Stimulated activated CD4-positive, alpha-beta T cell treated with anti-CD3 and anti-CD28 coated beads, Interleukin-12 subunit alpha, Interleukin-12 subunit beta, amount 100 ng/mL, for 4 hours (primary cell): ENCODE measurements around the gene SLC19A1.
"Not testable (repeated sequence)": the region's sequence is repeated elsewhere in the genome, so short reads cannot be mapped to it uniquely, and the experiment has no call there.

ENCODE experiments used
- DNase-seq: peaks from one replicate; pipeline ENCODE4 v3.0.0-alpha.2; 2020

Gene SLC19A1

DNA sequence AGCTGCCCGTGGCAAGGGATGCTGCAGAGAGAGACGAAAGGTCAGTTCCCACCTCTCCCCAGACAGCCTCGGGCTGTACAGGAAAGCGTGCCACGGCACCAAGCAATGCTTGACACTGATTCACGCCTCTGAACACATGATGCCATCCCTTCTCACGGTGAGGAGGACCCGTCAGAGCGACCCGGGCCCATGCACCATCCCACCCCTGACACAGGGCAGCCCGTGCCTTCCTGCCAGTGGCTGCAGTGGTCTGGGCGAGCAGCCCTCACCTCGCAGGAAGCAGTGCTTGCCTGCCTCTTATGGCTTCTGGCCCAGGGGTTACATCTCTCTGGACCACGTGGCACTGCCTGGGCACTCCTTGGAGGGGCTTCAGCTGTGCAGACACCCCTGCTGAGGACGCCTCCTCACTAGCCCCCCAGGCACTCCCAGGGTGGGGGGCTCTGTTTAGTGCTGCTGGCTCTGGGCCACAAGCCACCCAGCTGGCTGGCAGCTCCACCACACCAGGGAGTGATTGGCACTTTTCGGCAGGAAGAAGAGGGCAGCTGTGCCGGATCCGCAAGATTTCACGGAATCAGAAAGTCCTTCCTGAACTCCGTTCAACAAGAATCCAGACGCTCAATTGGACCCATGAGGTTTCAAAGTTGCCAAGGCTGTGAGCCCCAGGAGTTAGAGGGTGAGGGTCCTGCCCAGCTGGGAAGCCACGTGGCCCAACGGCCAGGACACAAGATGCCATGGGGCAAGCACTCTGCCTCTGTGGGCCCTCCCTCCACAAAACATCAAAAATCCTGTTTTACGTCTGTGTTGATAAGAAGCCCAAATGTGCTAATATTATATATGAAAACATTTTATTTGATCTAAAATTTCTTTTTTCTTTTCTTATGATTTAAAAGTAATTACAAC is 34.8 kb upstream of the SLC19A1 start:
- DNase-seq = no peak

DNA sequence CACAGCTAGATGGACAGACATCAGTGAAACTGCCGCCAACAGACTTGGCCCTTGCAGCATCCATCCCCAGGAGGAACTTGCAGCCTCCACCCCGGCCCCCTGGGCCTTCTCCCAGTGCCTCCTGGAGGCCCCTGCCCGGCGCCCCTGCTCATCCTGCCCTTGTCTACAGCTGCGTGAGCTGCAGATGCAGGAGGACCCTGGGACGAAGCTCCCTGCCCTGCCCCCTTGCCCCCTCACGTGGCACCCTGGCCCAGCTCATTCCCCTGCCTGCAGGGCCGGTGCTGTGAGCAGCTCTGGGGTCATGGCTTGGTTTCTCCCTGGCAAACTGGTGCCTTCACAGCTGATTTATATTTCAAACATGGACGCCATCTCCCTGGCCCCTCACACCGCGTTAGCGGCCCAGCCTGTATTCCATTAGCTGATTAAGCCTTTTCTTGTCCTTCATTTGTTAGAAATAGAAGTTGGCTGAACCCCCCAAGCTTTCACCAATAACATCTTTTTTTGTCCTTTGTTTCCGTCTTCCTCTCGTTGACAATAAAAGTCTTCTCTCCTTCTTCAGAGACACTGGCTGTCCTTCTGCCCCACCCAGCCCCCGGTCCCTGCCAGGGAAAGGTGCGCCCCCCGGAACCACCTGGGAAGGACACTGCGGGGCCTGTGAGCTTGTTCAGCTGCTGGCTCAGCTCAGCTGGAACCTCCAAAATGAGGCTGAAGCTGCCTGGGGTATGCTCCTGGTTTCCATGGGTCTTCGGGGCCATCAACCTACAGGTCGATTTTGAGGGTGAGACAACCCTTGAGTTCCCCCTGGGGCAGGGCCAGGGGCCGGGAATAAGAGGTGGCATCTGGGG is 34.0 kb upstream of the SLC19A1 start:
- DNase-seq = no peak

DNA sequence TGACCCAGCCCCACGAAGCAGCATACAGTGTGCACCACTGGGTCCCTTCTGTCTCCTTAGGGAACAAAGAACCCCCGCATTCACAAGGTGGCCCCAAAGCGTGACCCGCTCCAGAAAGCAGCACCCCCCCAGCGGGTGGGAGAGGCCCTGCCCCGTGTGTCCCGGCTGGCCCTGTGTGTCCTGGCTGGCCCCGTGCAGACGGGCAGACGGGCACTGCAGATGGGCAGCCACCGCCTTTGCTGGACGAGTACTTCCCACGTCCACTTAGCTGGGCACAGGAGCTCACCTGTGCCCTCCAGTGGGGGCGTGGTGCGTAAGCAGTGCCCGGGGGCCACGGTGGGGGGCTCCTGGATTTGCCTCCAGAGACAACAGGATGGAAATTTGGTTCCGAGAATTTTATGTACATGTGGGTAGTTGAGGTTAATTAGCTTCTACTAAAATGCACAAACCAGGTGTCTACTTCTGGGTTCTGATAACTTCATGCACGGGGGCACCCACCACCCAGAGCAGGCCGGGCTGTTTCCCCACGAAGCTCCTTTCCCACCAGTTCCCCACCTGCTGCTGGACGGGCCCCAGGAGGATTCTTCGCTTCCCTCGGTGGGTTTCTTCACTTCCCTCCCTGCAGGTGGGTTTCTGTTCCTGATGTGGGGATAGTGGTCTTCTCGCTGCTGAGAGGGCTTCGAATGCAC is 33.2 kb upstream of the SLC19A1 start:
- DNase-seq = no peak

DNA sequence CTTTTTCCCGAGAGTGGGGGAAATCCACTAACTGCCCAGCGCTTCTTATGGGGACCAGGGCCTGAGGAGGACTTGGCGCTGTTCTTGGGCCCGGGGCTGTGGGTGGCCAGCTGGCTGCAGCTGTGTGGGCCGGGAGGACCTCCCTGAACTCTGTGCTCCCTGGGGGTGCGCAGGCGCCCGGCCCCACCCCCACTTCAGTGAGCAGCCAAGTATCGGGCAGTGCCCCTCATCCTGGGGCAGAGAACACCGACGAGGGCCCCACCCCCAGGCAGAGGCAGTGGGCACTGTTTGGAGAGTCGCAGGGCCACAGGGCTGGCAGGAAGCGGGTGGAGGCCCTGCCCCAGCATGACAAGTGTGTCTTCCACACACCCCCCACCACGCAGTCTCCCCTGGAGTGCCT is 32.5 kb upstream of the SLC19A1 start:
- no peak for DNase-seq

DNA sequence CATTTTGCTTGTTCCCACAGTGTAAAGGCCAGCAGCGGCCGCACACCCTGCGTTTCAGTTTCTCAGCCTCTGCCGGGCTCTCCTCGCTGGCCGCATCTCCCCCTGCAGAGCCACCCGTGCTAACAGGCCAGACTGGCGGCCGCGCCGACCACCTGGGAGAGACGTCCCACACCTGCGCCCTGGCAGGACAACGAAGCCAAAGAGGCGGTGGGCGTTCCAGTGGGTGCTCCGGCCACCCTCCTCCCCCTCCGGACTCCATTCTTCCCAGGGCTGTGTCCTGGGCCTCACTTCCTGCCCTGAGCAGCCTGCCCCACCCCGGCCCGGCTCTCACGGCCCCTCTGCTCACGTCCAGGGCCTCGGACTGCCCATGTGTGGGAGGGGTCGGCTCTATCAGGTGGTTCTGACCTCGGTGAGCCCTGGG is 31.9 kb upstream of the SLC19A1 start:
- DNase-seq = no peak

DNA sequence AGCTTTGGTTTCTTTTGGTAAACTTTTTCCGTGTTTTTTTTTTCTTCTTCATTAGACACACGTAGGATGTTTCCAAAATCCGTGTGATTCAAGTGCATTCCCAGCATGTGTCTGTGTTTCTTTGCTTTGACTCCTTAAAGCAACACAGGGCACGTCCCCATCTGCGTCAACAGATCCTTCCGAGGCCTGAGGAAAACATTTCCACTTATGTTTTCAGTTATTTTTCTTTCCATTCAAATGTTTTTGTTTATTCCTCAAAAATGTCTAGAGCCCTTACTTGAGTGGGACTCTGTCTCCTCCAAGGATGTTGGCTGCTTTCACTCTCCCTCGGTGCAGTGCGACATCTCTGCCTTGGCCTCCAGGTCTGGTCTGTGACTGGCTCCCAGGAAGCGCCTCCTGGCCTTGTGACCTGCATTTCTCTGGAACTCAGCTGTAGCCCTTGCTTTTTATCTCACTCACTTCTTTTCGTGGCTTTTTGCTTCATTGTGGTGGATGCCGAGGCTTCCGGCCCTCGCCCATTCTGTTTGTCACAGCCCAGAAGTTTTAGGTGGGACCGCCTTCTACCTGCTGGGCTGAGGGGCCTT is 31.3 kb upstream of the SLC19A1 start:
- no peak for DNase-seq

DNA sequence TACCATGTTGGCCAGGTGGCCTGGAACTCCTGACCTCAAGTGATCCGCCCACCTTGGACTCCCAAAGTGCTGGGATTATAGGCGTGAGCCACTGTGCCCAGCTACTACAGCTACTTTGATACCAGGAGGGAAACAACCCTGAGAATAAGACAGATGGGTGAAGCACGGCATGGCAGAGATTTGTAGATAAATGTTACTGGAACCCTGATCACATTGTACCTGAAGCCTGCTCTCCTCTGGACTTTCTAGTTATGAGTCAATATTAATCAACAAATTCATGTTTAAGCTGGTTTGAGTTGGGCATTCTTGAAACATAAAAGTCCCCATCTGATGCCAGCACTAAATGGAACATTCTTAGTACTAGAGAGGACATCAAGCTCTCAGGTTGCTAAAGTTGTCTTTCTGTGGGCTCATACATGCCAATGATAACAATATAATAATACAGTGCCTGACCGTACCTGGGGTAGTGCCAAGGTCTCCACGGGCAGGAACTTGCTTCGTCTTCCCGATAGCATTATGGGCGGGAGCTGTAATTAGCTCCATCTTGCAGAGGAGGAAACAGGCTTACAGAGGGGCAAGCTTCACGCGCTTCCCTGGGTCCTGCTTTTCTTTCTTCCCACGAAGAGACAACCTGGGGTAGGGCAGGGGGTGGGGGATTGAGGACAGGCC is 30.7 kb upstream of the SLC19A1 start:
- no peak for DNase-seq

DNA sequence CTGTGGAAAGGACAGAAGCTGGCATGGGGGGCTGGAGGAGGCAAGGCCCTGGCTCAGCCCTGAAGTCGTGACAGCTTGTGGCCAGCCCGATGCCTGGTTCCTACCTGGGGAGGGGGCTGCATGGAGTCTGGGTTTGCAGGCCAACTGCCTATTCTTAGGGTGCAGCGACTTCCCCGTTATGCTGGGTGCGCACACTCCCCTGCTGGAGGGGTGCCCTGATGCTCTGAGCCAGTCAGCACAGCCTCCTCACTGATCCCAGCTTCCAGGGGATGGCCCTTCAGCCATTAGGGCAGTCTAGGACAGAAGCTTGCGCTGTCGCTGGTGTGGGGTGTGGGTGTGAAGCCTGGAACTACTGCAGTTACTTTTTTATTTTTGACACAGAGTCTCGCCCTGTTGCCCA is 30.0 kb upstream of the SLC19A1 start:
- no peak for DNase-seq

DNA sequence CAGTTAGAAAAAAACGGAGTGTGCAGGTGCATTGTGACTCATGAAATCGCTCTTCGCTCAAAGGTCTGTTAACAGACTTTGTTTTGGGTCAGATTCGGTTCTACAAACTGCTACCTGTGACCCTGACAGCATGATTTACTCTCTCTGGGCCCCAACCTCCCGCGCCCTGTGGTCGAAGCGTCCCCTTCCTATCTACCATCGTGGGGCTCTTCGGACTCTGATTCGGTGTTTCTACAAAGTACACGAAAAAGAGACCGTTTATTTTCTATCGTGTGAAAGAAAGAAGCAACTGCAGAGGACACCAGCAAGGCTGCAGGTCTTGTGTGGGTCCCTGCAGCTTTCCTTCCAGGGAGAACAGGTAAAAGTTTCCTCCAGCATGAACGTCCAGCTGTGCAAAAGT is 29.4 kb upstream of the SLC19A1 start:
- DNase-seq = no peak

DNA sequence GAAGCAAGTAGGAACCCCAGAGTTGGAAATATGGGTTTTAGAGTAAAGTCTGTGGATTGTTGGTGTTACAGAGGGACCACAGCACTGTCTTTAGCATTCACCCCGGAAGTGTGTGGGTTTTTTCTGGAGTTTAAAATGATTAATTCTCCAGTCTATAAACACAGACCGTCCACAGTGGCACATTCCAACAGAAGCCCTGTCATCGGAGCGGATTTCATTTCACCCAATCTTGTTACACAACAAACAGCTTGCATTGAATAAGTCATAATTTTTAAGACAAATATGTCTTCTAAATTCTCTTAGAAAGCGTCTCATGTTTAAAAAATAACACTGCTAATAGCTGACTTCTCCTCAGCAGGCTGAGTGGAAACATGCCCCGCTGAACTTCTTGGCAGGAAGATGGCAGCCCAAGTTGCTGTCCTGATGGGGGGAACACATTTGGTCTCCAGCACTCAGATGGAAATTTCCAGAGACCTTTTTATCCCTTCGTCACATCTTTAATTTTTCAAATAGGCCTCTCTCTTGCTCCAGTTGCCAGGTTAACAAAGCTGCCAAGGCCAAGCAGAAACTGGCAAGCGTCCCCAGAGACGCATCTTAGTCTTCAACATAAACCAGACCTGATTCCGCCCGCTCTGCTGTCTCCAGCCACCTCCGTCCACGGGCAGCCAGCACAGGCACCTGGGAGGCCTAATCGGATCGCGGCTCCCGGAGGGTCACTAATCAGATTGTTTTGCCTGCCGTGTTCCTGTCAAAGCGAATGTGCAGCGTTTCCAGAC is 28.8 kb upstream of the SLC19A1 start:
- DNase-seq = no peak

DNA sequence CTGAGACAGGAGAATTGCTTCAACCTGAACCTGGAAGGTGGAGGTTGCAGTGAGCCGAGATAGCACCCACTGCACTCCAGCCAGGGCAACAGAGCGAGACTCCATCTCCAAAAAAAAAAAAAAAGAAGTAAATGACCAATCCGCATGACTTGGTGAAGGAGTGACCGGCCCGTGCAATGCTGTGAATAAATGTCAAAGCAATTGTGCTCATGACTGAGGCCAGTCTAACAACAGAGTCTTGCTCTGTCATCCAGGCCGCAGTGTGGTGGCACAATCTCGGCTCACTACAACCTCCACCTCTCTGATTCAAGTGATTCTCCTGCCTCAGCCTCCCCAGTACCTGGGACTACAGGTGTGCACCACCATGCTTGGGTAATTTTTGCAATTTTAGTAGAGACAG is 27.8 kb upstream of the SLC19A1 start:
- DNase-seq = no peak

DNA sequence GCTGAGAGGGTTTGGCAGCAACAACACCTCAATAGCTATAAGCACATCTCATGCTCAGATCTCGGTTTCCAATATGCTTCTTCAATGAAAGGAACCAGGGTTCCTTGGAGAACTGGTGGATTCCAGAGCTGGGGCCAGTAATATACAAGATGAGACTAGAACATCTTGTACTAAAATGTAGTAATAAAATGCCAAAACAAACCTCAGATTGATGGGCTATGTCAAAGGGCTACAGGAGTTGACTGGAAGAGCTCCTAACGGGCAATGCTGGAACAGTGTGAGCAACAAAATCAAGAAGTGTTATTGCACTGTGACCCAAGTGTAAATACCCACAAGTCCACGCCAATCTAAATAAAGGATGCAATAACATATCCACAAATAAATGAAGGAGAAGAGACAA is 26.1 kb upstream of the SLC19A1 start:
- DNase-seq = no peak

DNA sequence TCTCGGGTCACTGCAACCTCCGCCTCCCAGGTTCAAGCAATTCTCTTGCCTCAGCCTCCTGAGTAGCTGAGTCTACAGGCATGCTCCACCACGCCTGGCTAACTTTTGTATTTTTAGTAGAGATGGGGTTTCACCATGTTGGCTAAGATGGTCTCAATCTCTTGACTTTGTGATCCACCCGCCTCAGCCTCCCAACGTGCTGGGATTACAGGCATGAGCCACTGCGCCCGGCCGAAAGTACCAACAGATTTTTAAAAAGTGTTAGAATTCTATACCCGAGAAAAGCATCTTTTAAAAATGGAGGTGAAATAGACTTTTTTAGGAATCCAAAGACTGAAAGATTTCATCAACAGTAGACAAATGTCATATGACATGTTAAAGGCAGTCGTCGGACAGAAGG is 21.9 kb upstream of the SLC19A1 start:
- DNase-seq = not testable (repeated sequence)

DNA sequence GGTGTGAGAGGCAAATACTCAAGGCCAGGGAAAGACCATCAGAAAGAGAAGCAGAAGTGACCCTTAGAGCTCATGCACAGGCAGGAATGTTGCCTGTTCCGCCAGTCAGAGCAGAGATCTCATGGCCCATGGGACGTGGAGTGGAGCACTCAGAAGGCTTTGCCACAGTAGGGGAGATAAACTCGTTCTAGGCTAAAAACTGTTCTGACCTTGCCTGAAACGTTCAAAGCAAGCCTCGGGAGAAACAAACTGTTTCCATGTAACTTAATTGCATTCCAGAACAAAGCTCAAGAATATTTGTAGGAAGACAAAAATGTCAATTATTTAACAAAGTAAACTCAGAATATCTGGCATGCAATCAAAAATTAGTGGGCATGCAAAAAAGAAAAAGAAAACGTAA is 20.7 kb upstream of the SLC19A1 start:
- no peak for DNase-seq

DNA sequence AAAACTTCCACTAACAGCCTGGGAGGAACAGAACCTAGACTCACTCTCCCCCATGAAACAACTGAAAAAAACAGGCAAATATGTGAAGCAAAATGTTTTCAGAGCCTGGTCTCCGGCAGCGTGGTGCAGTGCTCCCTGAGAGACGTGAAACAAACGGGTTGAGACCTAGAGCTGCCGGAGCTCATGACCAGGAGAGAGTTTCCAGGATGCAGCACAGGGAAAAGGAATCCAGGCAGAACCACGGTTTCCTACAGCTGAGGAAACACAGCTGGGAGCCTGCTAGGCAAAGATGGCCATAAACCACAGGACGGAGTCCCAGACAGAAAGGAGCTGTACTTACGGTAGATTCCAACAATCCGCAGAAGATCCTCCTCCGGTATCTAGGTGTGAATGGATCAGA is 20.2 kb upstream of the SLC19A1 start:
- no peak for DNase-seq

DNA sequence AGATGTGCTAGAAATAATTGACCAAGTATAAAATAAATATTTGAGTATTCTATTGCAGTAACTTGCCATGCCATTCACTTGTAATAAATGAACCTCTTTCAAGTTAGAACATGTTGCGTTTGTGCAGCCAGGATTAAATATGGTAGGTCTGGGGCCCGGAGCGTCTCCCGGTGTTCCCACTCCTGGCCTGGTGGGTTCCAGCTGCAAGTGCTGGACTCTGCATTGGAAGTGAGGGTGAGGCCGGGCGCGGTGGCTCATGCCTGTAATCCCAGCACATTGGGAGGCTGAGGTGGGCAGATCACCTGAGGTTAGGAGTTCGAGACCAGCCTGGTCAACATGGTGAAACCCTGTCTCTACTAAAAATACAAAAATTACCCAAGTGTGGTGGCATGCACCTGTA is 19.0 kb upstream of the SLC19A1 start:
- DNase-seq = not testable (repeated sequence)

DNA sequence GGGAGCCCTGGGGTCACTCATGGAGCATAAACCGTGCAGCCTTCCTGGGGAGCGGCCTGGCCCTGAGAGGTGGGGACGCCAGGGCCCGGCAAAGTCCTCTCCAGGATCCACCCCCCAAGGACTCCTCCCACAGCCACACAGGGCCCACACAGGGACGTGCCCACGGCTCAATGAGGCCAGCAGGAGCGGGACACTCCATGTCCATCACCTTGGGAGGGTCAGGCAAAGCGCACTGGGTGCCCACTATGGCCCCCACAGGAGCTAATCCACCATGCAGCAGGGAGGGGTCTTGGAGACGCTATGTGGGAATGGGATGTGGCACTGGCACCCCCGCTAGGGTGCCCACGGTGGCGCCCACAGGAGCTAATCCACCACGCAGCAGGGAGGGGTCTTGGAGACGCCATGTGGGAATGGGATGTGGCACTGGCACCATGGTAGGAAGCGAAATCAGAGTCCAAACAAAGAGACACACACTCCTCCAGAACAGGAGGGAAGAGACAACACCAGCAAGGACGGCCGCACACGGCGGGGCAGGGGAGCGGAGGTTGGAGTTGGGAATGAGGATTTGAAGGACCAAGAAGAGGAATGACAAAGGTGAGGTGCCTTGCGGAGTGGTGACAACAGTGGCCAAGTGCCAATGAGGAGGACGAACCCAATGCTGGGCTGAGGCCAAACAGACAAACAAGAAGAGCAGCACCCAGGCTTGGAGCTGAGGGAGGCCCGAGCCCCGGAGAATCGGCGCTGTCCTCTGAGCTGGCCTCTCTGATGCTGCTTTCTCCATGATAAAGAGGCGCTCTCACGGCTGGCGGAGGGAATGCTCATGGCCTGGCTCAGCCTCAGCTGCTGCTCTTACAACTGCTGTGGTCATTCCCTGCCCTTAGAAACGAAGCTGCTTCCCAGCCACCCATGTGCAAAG is 18.1 kb upstream of the SLC19A1 start:
- DNase-seq = no peak

DNA sequence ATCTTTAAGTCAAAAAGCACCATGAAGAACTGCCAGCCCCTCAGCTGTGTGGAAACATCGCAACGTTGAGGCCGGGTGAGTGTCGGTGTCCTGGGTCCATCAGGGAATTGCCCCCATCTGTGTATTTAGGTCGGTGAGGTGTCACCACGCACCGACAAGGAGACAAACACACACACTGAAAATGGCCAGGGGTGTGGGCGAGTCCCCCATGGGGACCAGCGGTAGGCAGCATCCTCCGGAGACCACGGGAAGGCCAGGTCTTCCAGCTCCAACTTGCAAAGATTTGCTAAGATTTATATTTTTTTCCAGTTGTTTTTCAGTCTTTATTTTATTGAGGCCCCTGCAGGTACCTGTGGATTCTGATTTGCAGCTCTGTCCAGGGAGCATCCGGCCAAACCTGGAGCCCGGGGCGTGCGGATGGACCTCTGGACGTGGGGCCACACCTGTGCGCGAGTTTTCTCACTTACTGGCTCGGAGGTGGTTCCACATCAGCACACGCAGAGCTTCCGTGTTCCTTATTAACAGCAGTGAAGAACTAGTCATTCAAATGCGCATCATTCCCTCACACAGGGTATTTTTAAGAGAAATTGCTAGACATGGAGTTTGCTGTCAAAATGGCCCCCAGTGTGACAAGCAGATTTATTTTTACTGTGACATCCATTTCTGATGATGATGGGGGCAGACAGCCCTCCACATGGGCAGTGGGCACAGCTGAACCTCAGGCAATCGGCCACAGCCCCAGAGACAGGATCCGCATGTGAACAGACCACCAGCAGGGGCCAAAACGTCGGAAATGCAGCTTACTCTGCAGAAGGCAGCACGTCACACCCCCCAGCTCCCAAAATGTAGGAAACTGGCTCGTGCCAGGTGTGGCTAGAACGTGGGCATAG is 17.2 kb upstream of the SLC19A1 start:
- DNase-seq = no peak

DNA sequence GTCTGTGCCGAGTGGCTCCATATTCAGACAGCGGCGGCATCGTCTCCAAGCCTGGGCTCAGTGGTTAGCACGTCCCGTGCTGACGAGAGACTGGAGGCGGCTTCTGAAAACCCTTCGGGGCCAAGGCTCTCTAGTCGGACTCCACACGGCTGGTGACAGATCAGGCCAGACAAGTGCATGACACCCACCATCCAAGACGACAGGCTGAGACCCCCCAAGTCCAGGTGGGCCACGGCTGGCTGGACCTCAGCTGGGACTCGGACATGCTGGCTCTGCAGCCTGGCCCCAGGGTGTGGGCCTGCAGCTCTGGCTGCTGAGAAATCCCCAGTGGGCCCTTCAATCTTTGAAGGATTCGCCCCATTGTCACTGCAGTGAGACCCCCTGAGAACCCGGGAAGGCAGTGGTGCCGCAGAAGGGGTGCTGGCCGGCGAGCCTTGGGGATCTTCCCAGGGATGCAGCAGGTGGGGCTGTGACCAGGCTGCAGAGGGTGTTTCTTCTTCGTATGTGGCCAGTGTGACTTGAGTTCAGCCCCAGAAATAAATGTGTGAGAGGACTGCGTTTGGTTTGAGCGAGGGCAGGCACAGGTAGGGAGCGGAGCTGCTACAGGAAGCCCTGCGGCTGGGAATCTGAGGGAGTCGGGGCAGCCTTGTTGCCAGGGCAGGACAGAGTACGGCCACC is 15.9 kb upstream of the SLC19A1 start:
- no peak for DNase-seq
